Mesendoderm (in vitro differentiated cells): ENCODE data around the gene ARL15.

Experiments used
- DNase-seq: peaks from one replicate; pipeline ENCODE4 v3.0.0; 2013
- H2AK5ac ChIP-seq: 2 replicates; pipeline ENCODE4 v1.6.1; 2013; ENCODE audit warnings: low read length, inconsistent platforms
- H2BK120ac ChIP-seq: 2 replicates; pipeline ENCODE4 v1.6.1; 2013; ENCODE audit warnings: low read depth, mild to moderate bottlenecking, low read length, moderate library complexity, mixed read lengths
- H2BK15ac ChIP-seq: replicated peaks from 2 replicates; pipeline ENCODE4 v1.6.1; 2013; ENCODE audit warnings: low read depth, mild to moderate bottlenecking, moderate library complexity
- H2BK5ac ChIP-seq: 2 replicates; pipeline ENCODE4 v1.6.1; 2013; ENCODE audit warnings: low read length, inconsistent platforms
- H3K18ac ChIP-seq: 2 replicates; pipeline ENCODE4 v1.6.1; 2013; ENCODE audit warnings: mild to moderate bottlenecking, low read length, mixed read lengths
- H3K23ac ChIP-seq: one replicate; pipeline ENCODE4 v1.6.1; 2013; ENCODE audit warnings: low read length
- H3K27ac ChIP-seq: 2 replicates; pipeline ENCODE4 v1.5.1; 2013; ENCODE audit warnings: low read depth, mild to moderate bottlenecking, inconsistent platforms, low read length, moderate library complexity
- H3K27me3 ChIP-seq: 2 replicates; pipeline ENCODE4 v1.6.1; 2013; ENCODE audit warnings: low read length, control low read depth, mild to moderate bottlenecking, inconsistent platforms; ENCODE audit not compliant: insufficient read depth, poor library complexity
- H3K36me3 ChIP-seq: 2 replicates; pipeline ENCODE4 v1.6.1; 2013; ENCODE audit warnings: low read length, inconsistent platforms; ENCODE audit not compliant: control insufficient read depth, insufficient read depth
- H3K4ac ChIP-seq: one replicate; pipeline ENCODE4 v1.6.1; 2013; ENCODE audit warnings: low read depth, mild to moderate bottlenecking, low read length, moderate library complexity
- H3K4me1 ChIP-seq: 2 replicates; pipeline ENCODE4 v1.6.1; 2013; ENCODE audit warnings: low read depth, low read length, inconsistent platforms; ENCODE audit not compliant: control insufficient read depth
- H3K4me2 ChIP-seq: 2 replicates; pipeline ENCODE4 v1.6.1; 2013; ENCODE audit warnings: low read length
- H3K4me3 ChIP-seq: 2 replicates; pipeline ENCODE4 v1.5.1; 2013; ENCODE audit warnings: mild to moderate bottlenecking, low read length
- H3K56ac ChIP-seq: one replicate; pipeline ENCODE4 v1.6.1; 2013; ENCODE audit warnings: low read length
- H3K79me1 ChIP-seq: 2 replicates; pipeline ENCODE4 v1.6.1; 2013; ENCODE audit warnings: low read length, inconsistent platforms
- H3K79me2 ChIP-seq: 2 replicates; pipeline ENCODE4 v1.6.1; 2013; ENCODE audit warnings: mild to moderate bottlenecking, low read length; ENCODE audit not compliant: control insufficient read depth, insufficient read depth
- H3K9ac ChIP-seq: 2 replicates; pipeline ENCODE4 v1.6.1; 2013; ENCODE audit warnings: low read length, inconsistent platforms
- H4K5ac ChIP-seq: one replicate; pipeline ENCODE4 v1.6.1; 2013; ENCODE audit warnings: low read length
- H4K8ac ChIP-seq: one replicate; pipeline ENCODE4 v1.6.1; 2013; ENCODE audit warnings: low read depth, mild to moderate bottlenecking, control low read depth, low read length, moderate library complexity
- WGBS: extraction: QIAGEN DNeasy Blood & Tissue Kit; methylation state at CpG from one replicate; pipeline ENCODE4 v1.1.7; 2013; ENCODE audit warnings: low lambda C conversion rate, missing lambda C conversion rate; ENCODE audit not compliant: insufficient coverage; ENCODE audit errors: extremely low coverage; 5-methylcytosine and 5-hydroxymethylcytosine counted together

ARL15 gene

GRCh38 chr5:54117957-54118356 lies 192.4 kb downstream of the ARL15 start:
- WGBS, result no CpG with 5 or more reads among the region's 2 CpGs
- Histone ChIP-seq H3K56ac (no peak overlapping the region), H3K36me3 (no peaks in the 10 kb centered on the region), H3K9ac (no peak overlapping the region), H4K5ac (no peak overlapping the region), H3K18ac (no peak overlapping the region), H4K8ac (no peak overlapping the region), H3K27ac (no peak overlapping the region), H3K23ac (no peak overlapping the region), H2AK5ac (no peak overlapping the region), H3K4me3 (no peak overlapping the region), H3K27me3 (no peaks in the 10 kb centered on the region), H2BK5ac (no peak overlapping the region), H3K4me2 (no peak overlapping the region), H3K79me1 (no peaks in the 10 kb centered on the region), H2BK15ac (no peak overlapping the region), H3K79me2 (no peaks in the 10 kb centered on the region), H3K4me1 (no peaks in the 10 kb centered on the region), H2BK120ac (no peak overlapping the region), H3K4ac (no peak overlapping the region)
- no peak for DNase-seq

DNA sequence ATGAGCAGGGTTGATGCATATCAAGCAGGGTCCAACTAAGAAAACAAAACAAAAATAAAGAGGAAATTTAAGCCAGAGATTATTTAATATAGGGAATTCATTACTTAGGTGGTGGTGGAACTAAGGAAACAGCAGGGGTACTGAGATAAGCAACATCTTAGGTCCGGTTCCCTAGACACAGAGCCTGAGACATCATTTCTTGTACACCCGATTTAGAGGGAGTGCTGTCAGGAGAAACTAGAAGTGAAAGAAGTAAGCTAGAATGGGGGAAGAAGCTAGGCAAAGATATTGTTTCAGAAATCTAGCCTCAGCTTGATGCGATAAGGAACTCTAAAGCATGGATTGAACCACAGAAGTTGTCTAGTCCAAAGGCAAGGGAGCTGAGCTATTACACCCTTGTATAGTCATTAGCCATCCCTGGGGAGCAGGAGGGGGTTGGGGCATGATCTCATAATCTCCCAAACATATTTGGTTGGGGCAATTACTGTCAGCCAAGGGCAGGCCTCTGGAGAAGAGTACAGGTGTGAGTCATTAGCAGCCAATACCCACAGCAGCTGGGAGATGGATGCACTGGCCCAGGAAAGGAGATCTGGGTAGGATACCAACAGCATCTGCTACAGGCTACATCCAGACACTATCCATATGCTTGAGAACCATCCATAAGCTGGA lies 194.5 kb downstream of the ARL15 start:
- Histone ChIP-seq H3K79me2 (no peaks in the 10 kb centered on the region), H3K4me2 (no peak overlapping the region), H3K56ac (no peak overlapping the region), H3K27ac (no peak overlapping the region), H3K79me1 (no peaks in the 10 kb centered on the region), H4K8ac (no peak overlapping the region), H4K5ac (no peak overlapping the region), H3K27me3 (no peaks in the 10 kb centered on the region), H3K23ac (no peak overlapping the region), H2BK5ac (no peak overlapping the region), H3K4me1 (no peaks in the 10 kb centered on the region), H2BK120ac (no peak overlapping the region), H2BK15ac (no peak overlapping the region), H3K9ac (no peak overlapping the region), H3K18ac (no peak overlapping the region), H3K36me3 (no peaks in the 10 kb centered on the region), H3K4me3 (no peak overlapping the region), H2AK5ac (no peak overlapping the region), H3K4ac (no peak overlapping the region)
- no CpG with 5 or more reads among the region's 3 CpGs for WGBS
- DNase-seq, result no peak

DNA sequence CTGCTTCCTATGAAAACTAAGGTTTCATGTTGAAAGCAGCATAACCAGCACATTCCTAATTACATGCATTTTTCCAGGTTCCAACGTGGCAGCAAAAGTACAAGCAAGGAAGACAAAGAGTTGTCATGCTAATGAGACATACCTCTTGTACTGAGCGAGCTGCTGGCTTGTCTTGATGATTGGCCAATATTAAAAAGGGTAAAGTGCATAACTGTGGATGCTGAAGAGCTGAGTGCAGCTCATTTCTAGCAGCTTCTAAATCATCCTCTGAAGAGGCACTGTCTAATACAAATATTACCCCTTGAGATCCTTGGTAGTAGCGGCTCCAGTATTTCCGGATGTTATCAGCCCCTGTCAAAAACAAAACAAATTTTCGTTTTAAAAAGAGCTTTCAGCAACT lies 197.3 kb downstream of the ARL15 start:
- no CpG with 5 or more reads among the region's 5 CpGs for WGBS
- DNase-seq, result no peak
- H3K79me1 ChIP-seq, result no peaks in the 10 kb centered on the region
- no peak overlapping the region for H3K18ac ChIP-seq
- no peak overlapping the region for H2BK120ac ChIP-seq
- no peak overlapping the region for H3K9ac ChIP-seq
- H3K4me3 ChIP-seq, result no peak overlapping the region
- no peak overlapping the region for H3K56ac ChIP-seq
- no peak overlapping the region for H2AK5ac ChIP-seq
- no peaks in the 10 kb centered on the region for H3K4me1 ChIP-seq
- no peaks in the 10 kb centered on the region for H3K79me2 ChIP-seq
- H4K5ac ChIP-seq, result no peak overlapping the region
- no peak overlapping the region for H2BK15ac ChIP-seq
- no peaks in the 10 kb centered on the region for H3K27me3 ChIP-seq
- no peak overlapping the region for H3K23ac ChIP-seq
- H3K36me3 ChIP-seq, result no peaks in the 10 kb centered on the region
- H3K4ac ChIP-seq, result no peak overlapping the region
- H3K4me2 ChIP-seq, result no peak overlapping the region
- no peak overlapping the region for H2BK5ac ChIP-seq
- H4K8ac ChIP-seq, result no peak overlapping the region
- H3K27ac ChIP-seq, result no peak overlapping the region

DNA sequence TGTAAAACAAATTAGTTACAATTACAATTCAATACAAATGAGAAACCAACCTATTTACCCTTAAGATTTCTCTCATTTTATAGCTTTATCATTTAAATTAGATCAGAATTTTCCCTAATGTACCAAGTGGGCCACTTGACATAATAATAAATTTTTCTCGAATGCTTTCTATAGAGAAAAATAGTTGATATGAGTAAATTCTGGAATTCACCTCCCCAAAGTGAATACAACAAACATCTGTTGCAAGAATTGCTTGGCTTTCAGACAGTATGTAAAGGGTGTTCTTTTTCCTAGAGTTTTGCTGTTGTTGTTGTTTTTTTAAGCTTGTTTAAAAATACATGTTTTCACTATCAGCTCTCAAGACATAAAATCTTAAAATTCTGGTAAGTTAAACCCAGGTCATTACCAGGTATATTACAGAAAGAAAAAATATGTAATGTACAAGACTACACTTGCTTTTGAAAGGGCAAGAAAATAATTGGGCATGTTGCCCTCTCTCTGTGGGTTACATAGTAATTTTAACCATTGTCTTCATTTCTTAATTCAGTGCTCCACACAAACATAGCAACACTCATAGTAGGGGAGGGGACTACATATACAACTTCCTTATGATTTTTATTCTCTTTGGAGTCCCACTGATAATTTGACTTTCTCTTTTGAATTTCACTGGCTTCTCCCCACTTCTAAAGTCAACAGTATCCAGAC lies 200.6 kb downstream of the ARL15 start:
- Histone ChIP-seq H3K36me3 (no peaks in the 10 kb centered on the region), H3K79me1 (no peaks in the 10 kb centered on the region), H2AK5ac (no peak overlapping the region), H2BK5ac (no peak overlapping the region), H4K8ac (no peak overlapping the region), H3K27me3 (no peaks in the 10 kb centered on the region), H3K4me2 (no peak overlapping the region), H4K5ac (no peak overlapping the region), H3K4me1 (no peaks in the 10 kb centered on the region), H3K56ac (no peak overlapping the region), H2BK120ac (no peak overlapping the region), H3K18ac (no peak overlapping the region), H3K4ac (no peak overlapping the region), H3K23ac (no peak overlapping the region), H3K79me2 (no peaks in the 10 kb centered on the region), H3K9ac (no peak overlapping the region), H3K27ac (no peak overlapping the region), H3K4me3 (no peak overlapping the region), H2BK15ac (no peak overlapping the region)
- no peak for DNase-seq
- no CpG with 5 or more reads among the region's 1 CpG for WGBS

DNA sequence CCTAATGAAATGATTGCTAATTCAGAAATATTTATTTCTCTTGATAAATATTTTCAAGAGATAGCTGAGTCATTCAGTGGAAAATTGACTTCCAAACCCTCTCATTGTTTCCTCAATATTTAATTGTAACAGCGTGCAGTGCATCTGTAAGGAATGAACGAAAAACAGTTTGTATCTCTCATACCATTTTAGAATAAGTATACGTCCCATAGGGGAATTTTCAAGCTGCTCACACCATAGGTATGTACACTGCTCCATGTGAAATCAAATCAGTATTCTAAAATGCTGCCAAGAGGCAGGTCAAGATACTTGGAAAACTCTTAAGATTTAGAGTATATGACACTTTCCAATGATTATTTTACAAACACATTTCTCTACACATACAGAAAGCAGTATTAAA lies 202.2 kb downstream of the ARL15 start:
- H3K27me3 ChIP-seq, result no peaks in the 10 kb centered on the region
- DNase-seq, result no peak
- no peak overlapping the region for H3K4me2 ChIP-seq
- no CpG with 5 or more reads among the region's 3 CpGs for WGBS
- no peak overlapping the region for H3K18ac ChIP-seq
- H3K56ac ChIP-seq, result no peak overlapping the region
- H3K79me2 ChIP-seq, result no peaks in the 10 kb centered on the region
- H3K4me1 ChIP-seq, result no peaks in the 10 kb centered on the region
- H3K27ac ChIP-seq, result no peak overlapping the region
- no peak overlapping the region for H4K8ac ChIP-seq
- H3K36me3 ChIP-seq, result no peaks in the 10 kb centered on the region
- H3K79me1 ChIP-seq, result no peaks in the 10 kb centered on the region
- H3K9ac ChIP-seq, result no peak overlapping the region
- no peak overlapping the region for H2BK120ac ChIP-seq
- no peak overlapping the region for H2BK5ac ChIP-seq
- H2AK5ac ChIP-seq, result no peak overlapping the region
- no peak overlapping the region for H2BK15ac ChIP-seq
- H3K23ac ChIP-seq, result no peak overlapping the region
- no peak overlapping the region for H3K4me3 ChIP-seq
- H4K5ac ChIP-seq, result no peak overlapping the region
- no peak overlapping the region for H3K4ac ChIP-seq

DNA sequence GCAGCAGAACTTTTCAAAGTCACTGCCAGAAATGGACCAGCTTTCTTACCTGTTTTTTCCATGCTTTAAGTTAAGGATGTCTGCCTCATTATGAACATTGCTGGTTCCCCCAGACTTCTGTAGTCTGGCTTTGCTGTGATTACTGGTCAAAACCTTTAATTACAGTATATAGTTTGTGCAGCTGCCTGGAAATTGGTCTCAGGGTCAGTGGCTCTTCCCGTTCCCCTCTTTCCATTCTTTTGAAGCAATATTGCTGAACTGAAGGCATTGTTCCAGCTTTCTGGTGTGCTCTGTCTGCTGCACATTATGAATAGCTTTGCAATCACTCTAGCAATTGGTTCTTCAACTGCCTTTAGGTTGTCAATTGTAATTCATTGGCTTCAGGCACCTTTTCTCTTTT lies 206.5 kb downstream of the ARL15 start:
- Histone ChIP-seq H3K79me1 (no peaks in the 10 kb centered on the region), H3K23ac (no peak overlapping the region), H2AK5ac (no peak overlapping the region), H3K4me3 (no peak overlapping the region), H2BK120ac (no peak overlapping the region), H3K79me2 (no peaks in the 10 kb centered on the region), H3K9ac (no peak overlapping the region), H3K27ac (no peak overlapping the region), H3K4me2 (no peak overlapping the region), H2BK5ac (no peak overlapping the region), H3K4ac (no peak overlapping the region), H3K4me1 (no peaks in the 10 kb centered on the region), H2BK15ac (no peak overlapping the region), H4K5ac (no peak overlapping the region), H3K27me3 (no peaks in the 10 kb centered on the region), H3K18ac (no peak overlapping the region), H4K8ac (no peak overlapping the region), H3K36me3 (no peaks in the 10 kb centered on the region), H3K56ac (no peak overlapping the region)
- WGBS, result no CpG with 5 or more reads among the region's 1 CpG
- no peak for DNase-seq
